GM12878 (cell line): ENCODE measurements around the gene CLASP2. TPM values are rescaled to one million over a fixed set of nuclear protein-coding genes. Genes with fewer than 3 reads are reported as not detected.

ENCODE experiments used
- ATAC-seq: fragments of 200-7000 bp; cut with Tn5 transposase; 3 replicates; pipeline ENCODE4 v1.9.1; 2020; ENCODE audit warnings: mild to moderate bottlenecking, moderate library complexity
- BruUV-seq: library from RNA; stranded (reverse); fragments of 400-500 nt; replicated peaks from 2 replicates; lab custom pipeline; 2021; lab: Mats Ljungman, UMichigan
- CTCF ChIA-PET: fragments of 300-600 bp; sonication (Branson Sonifier 250); formaldehyde crosslinking; extraction: SDS; loops from one replicate; lab custom pipeline; 2021; ENCODE audit warnings: inconsistent platforms; lab: Yijun Ruan, JAX
- POLR2A ChIA-PET: fragments of 350-600 bp; formaldehyde crosslinking; extraction: SDS; loops from one replicate; lab custom pipeline; 2021; ENCODE audit warnings: inconsistent platforms; lab: Charles Lee
- RAD21 ChIA-PET: fragments of 300-600 bp; sonication (Branson Sonifier 250); formaldehyde crosslinking; loops from one replicate; lab custom pipeline; 2023; ENCODE audit warnings: antibody characterized with exemption; ENCODE audit not compliant: unreplicated experiment; lab: Charles Lee
- SMC1A ChIA-PET: fragments of 300-600 bp; sonication (Branson Sonifier 250); formaldehyde crosslinking; loops from one replicate; lab custom pipeline; 2023; ENCODE audit not compliant: unreplicated experiment, uncharacterized antibody; lab: Charles Lee
- DNase-seq: peaks from one replicate; pipeline ENCODE4 v3.0.0-alpha.2; 2011; ENCODE audit warnings: low read depth, low spot score
- FAIRE-seq: peaks from 3 replicates; lab custom pipeline; 2011; peaks lifted over from hg19 to GRCh38; lab: Jason Lieb, UNC
- H2AFZ ChIP-seq: 2 replicates; pipeline ENCODE4 v1.6.0; 2011; ENCODE audit warnings: low read depth, low read length, control low read depth; ENCODE audit not compliant: control insufficient read depth
- H3K27ac ChIP-seq: 2 replicates; pipeline ENCODE4 v1.5.1; 2011; ENCODE audit warnings: control low read depth; ENCODE audit not compliant: control insufficient read depth, insufficient read depth
- H3K27me3 ChIP-seq, 2 experiments: replicated peaks in 1 of 2; 2 replicates each; pipeline versions ENCODE4 v1.6.0 to v1.6.1; 2011; ENCODE audit warnings: low read length in 1 of 2; ENCODE audit not compliant: control insufficient read depth in 2 of 2, insufficient read depth in 2 of 2
- H3K36me3 ChIP-seq, 2 experiments: 2 replicates each; pipeline ENCODE4 v1.5.1; 2011; ENCODE audit warnings: low read length in 1 of 2; ENCODE audit not compliant: control insufficient read depth in 2 of 2, insufficient read depth in 2 of 2
- H3K4me1 ChIP-seq: 2 replicates; pipeline ENCODE4 v1.6.1; 2011; ENCODE audit warnings: mild to moderate bottlenecking, low read length, moderate library complexity, mixed read lengths; ENCODE audit not compliant: control insufficient read depth, insufficient read depth
- H3K4me2 ChIP-seq: 2 replicates; pipeline ENCODE4 v1.6.0; 2011; ENCODE audit warnings: control low read depth; ENCODE audit not compliant: control insufficient read depth, insufficient read depth
- H3K4me3 ChIP-seq: fragments of 200-600 bp; sonication (generic); 2 replicates; pipeline ENCODE4 v1.5.1; 2016
- H3K79me2 ChIP-seq: 2 replicates; pipeline ENCODE4 v1.6.0; 2011; ENCODE audit warnings: low read length; ENCODE audit not compliant: control insufficient read depth, insufficient read depth
- H3K9ac ChIP-seq: 2 replicates; pipeline ENCODE4 v1.8.0; 2011; ENCODE audit warnings: low read length, control low read depth, mixed read lengths; ENCODE audit not compliant: control insufficient read depth, insufficient read depth
- H3K9me3 ChIP-seq: replicated peaks from 3 replicates; pipeline ENCODE4 v1.5.1; 2011; ENCODE audit warnings: mild to moderate bottlenecking, low read length; ENCODE audit not compliant: control insufficient read depth, insufficient read depth
- H4K20me1 ChIP-seq: 2 replicates; pipeline ENCODE4 v1.6.0; 2011; ENCODE audit not compliant: control insufficient read depth, insufficient read depth
- BACH1 ChIP-seq: fragments of 450-650 bp; IDR thresholded peaks from 2 replicates; pipeline ENCODE4 v1.6.1; 2017; ENCODE audit warnings: mild to moderate bottlenecking, borderline replicate concordance
- FOXM1 ChIP-seq: IDR thresholded peaks from 2 replicates; pipeline ENCODE4 v1.6.1; 2012; ENCODE audit warnings: low read depth, mild to moderate bottlenecking, inconsistent platforms, low read length, moderate library complexity
- GATAD2B ChIP-seq: fragments of 450-650 bp; conservative IDR thresholded peaks from 2 replicates; pipeline ENCODE4 v1.6.1; 2017; ENCODE audit warnings: low read depth, mild to moderate bottlenecking, moderate library complexity
- NFYA ChIP-seq: IDR thresholded peaks from 2 replicates; pipeline ENCODE4 v1.6.1; 2011; ENCODE audit warnings: low read depth, mild to moderate bottlenecking, low read length, improper control_type of control experiment, borderline replicate concordance
- POLR2AphosphoS5 ChIP-seq: IDR thresholded peaks from 2 replicates; pipeline ENCODE4 v1.6.1; 2011; ENCODE audit warnings: mild to moderate bottlenecking, low read length, inconsistent platforms
- RCOR1 ChIP-seq: conservative IDR thresholded peaks from 2 replicates; pipeline ENCODE4 v1.6.1; 2012; ENCODE audit warnings: low read depth, low read length, improper control_type of control experiment
- SMAD1 ChIP-seq: fragments of 450-650 bp; IDR thresholded peaks from 2 replicates; pipeline ENCODE4 v1.6.1; 2018; ENCODE audit warnings: mild to moderate bottlenecking, low read depth; ENCODE audit not compliant: partially characterized antibody
- SMAD5 ChIP-seq: IDR thresholded peaks from 2 replicates; pipeline ENCODE4 v1.6.1; 2016; ENCODE audit warnings: antibody characterized with exemption, low read depth
- SUZ12 ChIP-seq: fragments of 200-600 bp; sonication (generic); IDR thresholded peaks from one replicate; pipeline ENCODE4 v1.6.1; 2018; ENCODE audit warnings: antibody characterized with exemption, mild to moderate bottlenecking; ENCODE audit not compliant: unreplicated experiment
- in situ Hi-C: fragments of 300-500 bp; cut with MboI; formaldehyde crosslinking; loops from 9 replicates; pipeline ENCODE4 v1.14.3; 2018; ENCODE audit warnings: mixed read lengths
- intact Hi-C: fragments of 100-400 bp; cut with micrococcal nuclease; formaldehyde crosslinking; loops from one replicate; pipeline ENCODE4 v1.14.2; 2022; ENCODE audit not compliant: unreplicated experiment
- polyA plus RNA-seq, 11 experiments: library from polyadenylated mRNA; depleted of rRNA in 4 of 11; unstranded in 6 of 11; stranded (reverse) in 5 of 11; fragments of >200 nt; fragmentation: Nextera tagmentation in 4 of 11; fragmentation: Illumina TruSeq in 1 of 11; extraction: Ambion mirVana in 4 of 11; extraction: Trizol in 1 of 11; gene quantifications; 1 replicate in 1 of 11; 2 replicates in 10 of 11; pipeline versions ENCODE4 v1.2.1 to v1.2.3, GENCODE V29; 2011 to 2016; ENCODE audit warnings: inconsistent platforms in 2 of 11, missing spikeins in 2 of 11, low read depth in 1 of 11
- total RNA-seq, 4 experiments: library from RNA; depleted of rRNA in 3 of 4; stranded (reverse); fragments of >200 nt in 3 of 4; fragmentation: Illumina TruSeq in 1 of 4; extraction: Trizol in 1 of 4; gene quantifications; 2 replicates each; pipeline versions ENCODE4 v1.2.1 to v1.2.3, GENCODE V29; 2013 to 2021
- TF ChIP-seq, protein P1 (sequence below): IDR thresholded peaks from 2 replicates; pipeline ENCODE4 v1.6.1; 2011; ENCODE audit warnings: mild to moderate bottlenecking, low read depth, low read length, moderate library complexity; ENCODE audit not compliant: insufficient replicate concordance
- TF ChIP-seq, protein P2 (sequence below): fragments of 450-650 bp; IDR thresholded peaks from 2 replicates; pipeline ENCODE4 v1.6.1; 2017; ENCODE audit warnings: low read depth, mild to moderate bottlenecking, moderate library complexity
- TF ChIP-seq, protein P3 (sequence below): fragments of 450-650 bp; IDR thresholded peaks from 2 replicates; pipeline ENCODE4 v1.6.1; 2016; ENCODE audit warnings: mild to moderate bottlenecking

CLASP2 gene
- total and polyA plus RNA-seq, 10 of the 15 experiments (the other 5 are each of a cell fraction or from before 2014, with no cell fraction given) = 4.0 to 38.3 (median 26.8) TPM

- ChIA-PET RAD21 (no interaction called here), POLR2A (interaction anchor here (0.6 kb wide), 1 partner anchor 39 kb away, joined by 5 read pairs; no protein-coding TSS in a partner anchor), CTCF (interaction anchor here (1.8 kb wide), 1 partner anchor 169 kb away, joined by 4 read pairs; no protein-coding TSS in a partner anchor), SMC1A (interaction anchor here (0.5 to 1.5 kb wide), 2 partner anchors 8 to 193 kb away, joined by 3 to 5 read pairs; no protein-coding TSS in a partner anchor)
- Histone ChIP-seq H4K20me1 (no peaks in the 10 kb centered on the region), H3K9me3 (no peaks in the 10 kb centered on the region), H3K27me3 (no peaks in the 10 kb centered on the region), H3K36me3 (no peaks in the 10 kb centered on the region; a peak in 2 of 4 replicates), H3K79me2 (no peaks in the 10 kb centered on the region), H3K27ac (no peak overlapping the region), H3K9ac (no peak overlapping the region), H3K4me2 (no peak overlapping the region), H3K4me3 (no peak overlapping the region), H3K4me1 (no peaks in the 10 kb centered on the region), H2AFZ (no peak overlapping the region)
- no TSS peak for BruUV-seq
- no peak for TF ChIP-seq SUZ12
- TF ChIP-seq, protein P1, sequence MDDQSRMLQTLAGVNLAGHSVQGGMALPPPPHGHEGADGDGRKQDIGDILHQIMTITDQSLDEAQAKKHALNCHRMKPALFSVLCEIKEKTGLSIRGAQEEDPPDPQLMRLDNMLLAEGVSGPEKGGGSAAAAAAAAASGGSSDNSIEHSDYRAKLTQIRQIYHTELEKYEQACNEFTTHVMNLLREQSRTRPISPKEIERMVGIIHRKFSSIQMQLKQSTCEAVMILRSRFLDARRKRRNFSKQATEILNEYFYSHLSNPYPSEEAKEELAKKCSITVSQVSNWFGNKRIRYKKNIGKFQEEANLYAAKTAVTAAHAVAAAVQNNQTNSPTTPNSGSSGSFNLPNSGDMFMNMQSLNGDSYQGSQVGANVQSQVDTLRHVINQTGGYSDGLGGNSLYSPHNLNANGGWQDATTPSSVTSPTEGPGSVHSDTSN = no peak
- TF ChIP-seq, protein P2, sequence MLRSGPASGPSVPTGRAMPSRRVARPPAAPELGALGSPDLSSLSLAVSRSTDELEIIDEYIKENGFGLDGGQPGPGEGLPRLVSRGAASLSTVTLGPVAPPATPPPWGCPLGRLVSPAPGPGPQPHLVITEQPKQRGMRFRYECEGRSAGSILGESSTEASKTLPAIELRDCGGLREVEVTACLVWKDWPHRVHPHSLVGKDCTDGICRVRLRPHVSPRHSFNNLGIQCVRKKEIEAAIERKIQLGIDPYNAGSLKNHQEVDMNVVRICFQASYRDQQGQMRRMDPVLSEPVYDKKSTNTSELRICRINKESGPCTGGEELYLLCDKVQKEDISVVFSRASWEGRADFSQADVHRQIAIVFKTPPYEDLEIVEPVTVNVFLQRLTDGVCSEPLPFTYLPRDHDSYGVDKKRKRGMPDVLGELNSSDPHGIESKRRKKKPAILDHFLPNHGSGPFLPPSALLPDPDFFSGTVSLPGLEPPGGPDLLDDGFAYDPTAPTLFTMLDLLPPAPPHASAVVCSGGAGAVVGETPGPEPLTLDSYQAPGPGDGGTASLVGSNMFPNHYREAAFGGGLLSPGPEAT = no peak
- TF ChIP-seq SMAD1 = no peak
- TF ChIP-seq, protein P3, sequence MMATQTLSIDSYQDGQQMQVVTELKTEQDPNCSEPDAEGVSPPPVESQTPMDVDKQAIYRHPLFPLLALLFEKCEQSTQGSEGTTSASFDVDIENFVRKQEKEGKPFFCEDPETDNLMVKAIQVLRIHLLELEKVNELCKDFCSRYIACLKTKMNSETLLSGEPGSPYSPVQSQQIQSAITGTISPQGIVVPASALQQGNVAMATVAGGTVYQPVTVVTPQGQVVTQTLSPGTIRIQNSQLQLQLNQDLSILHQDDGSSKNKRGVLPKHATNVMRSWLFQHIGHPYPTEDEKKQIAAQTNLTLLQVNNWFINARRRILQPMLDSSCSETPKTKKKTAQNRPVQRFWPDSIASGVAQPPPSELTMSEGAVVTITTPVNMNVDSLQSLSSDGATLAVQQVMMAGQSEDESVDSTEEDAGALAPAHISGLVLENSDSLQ = no peak
- no peak for TF ChIP-seq GATAD2B
- no peak for TF ChIP-seq NFYA
- TF ChIP-seq FOXM1 = no peak
- no peak for TF ChIP-seq SMAD5
- no peak for TF ChIP-seq POLR2AphosphoS5
- TF ChIP-seq RCOR1 = no peak
- TF ChIP-seq BACH1 = no peak
- intact Hi-C loops = no loop called here
- ATAC-seq (no peak), FAIRE-seq (no peak), DNase-seq (no peak)
- in situ Hi-C loops = no loop called here
Measured at GRCh38 chr3:33541918-33542317, 176.1 kb downstream of the CLASP2 start.
